OCI-LY1 (cell line): ENCODE measurements around the gene KLHL35.

ENCODE experiments used
- H2AFZ ChIP-seq: fragments of 200-600 bp; sonication (generic), shearing (Covaris generic); 2 replicates; pipeline ENCODE4 v1.6.0; 2014; ENCODE audit warnings: antibody characterized with exemption, mild to moderate bottlenecking, low read length
- H3F3A ChIP-seq: fragments of 200-600 bp; sonication (generic), shearing (Covaris generic); 2 replicates; pipeline ENCODE4 v1.6.0; 2014; ENCODE audit warnings: mild to moderate bottlenecking, antibody characterized with exemption, low read length, moderate library complexity; ENCODE audit not compliant: insufficient read depth
- H3K27ac ChIP-seq: fragments of 200-600 bp; sonication (generic); 2 replicates; pipeline ENCODE4 v1.5.1; 2014; ENCODE audit warnings: low read length, mixed run types, mild to moderate bottlenecking, low read depth; ENCODE audit not compliant: poor library complexity, severe bottlenecking
- H3K27me3 ChIP-seq: fragments of 200-600 bp; sonication (generic); 2 replicates; pipeline ENCODE4 v1.6.0; 2014; ENCODE audit warnings: antibody characterized with exemption, mild to moderate bottlenecking, low read length, moderate library complexity; ENCODE audit not compliant: insufficient read depth
- H3K36me3 ChIP-seq: fragments of 200-600 bp; sonication (generic); 2 replicates; pipeline ENCODE4 v1.6.1; 2014; ENCODE audit warnings: mild to moderate bottlenecking, antibody characterized with exemption, low read length, moderate library complexity, mixed read lengths; ENCODE audit not compliant: insufficient read depth
- H3K4me1 ChIP-seq: fragments of 200-600 bp; sonication (generic); 2 replicates; pipeline ENCODE4 v1.5.1; 2014; ENCODE audit warnings: mild to moderate bottlenecking, low read length, moderate library complexity; ENCODE audit not compliant: insufficient read depth, severe bottlenecking
- H3K4me2 ChIP-seq: fragments of 200-600 bp; sonication (generic), shearing (Covaris generic); 2 replicates; pipeline ENCODE4 v1.6.1; 2014; ENCODE audit warnings: low read length
- H3K4me3 ChIP-seq: fragments of 200-600 bp; sonication (generic); 2 replicates; pipeline ENCODE4 v1.5.1; 2014; ENCODE audit warnings: low read length, low read depth, mild to moderate bottlenecking, mixed read lengths; ENCODE audit not compliant: poor library complexity, severe bottlenecking
- H3K79me2 ChIP-seq: fragments of 200-600 bp; shearing (Covaris generic); 2 replicates; pipeline ENCODE4 v1.6.1; 2016; ENCODE audit warnings: mixed run types, low read length, mixed read lengths; ENCODE audit not compliant: insufficient read depth
- H3K9ac ChIP-seq: fragments of 200-600 bp; sonication (generic), shearing (Covaris generic); 2 replicates; pipeline ENCODE4 v1.6.1; 2014; ENCODE audit warnings: mild to moderate bottlenecking, low read length, mixed read lengths
- H3K9me2 ChIP-seq: fragments of 200-600 bp; sonication (generic), shearing (Covaris generic); 2 replicates; pipeline ENCODE4 v1.6.1; 2014; ENCODE audit warnings: low read depth, mild to moderate bottlenecking, low read length, mixed read lengths
- H3K9me3 ChIP-seq: fragments of 200-600 bp; shearing (Covaris generic); 2 replicates; pipeline ENCODE4 v1.6.1; 2014; ENCODE audit warnings: low read length, mixed read lengths
- H4K20me1 ChIP-seq: fragments of 200-600 bp; sonication (generic), shearing (Covaris generic); 2 replicates; pipeline ENCODE4 v1.6.0; 2016; ENCODE audit warnings: mild to moderate bottlenecking, low read length; ENCODE audit not compliant: insufficient read depth
- CTCF ChIP-seq: fragments of 200-600 bp; sonication (generic), shearing (Covaris generic); IDR thresholded peaks from 2 replicates; pipeline ENCODE4 v1.5.1; 2017; ENCODE audit warnings: mild to moderate bottlenecking, antibody characterized with exemption, low read length, moderate library complexity, mixed read lengths
- EZH2 ChIP-seq: fragments of 200-600 bp; sonication (generic), shearing (Covaris generic); IDR thresholded peaks from 2 replicates; pipeline ENCODE4 v1.8.0; 2017; ENCODE audit warnings: borderline replicate concordance, mixed run types, mild to moderate bottlenecking, antibody characterized with exemption, low read length, moderate library complexity, mixed read lengths

The KLHL35 gene

GRCh38 chr11:75422248-75423231 lies 10.5 kb downstream of the KLHL35 start:
- Histone ChIP-seq H3K27ac (no peak overlapping the region), H3K4me3 (no peak overlapping the region), H3K9ac (no peak overlapping the region), H3K79me2 (no peaks in the 10 kb centered on the region), H3K36me3 (no peaks in the 10 kb centered on the region; the same call in 1 of the 2 replicates), H3K9me3 (no peaks in the 10 kb centered on the region), H3K27me3 (no peaks in the 10 kb centered on the region), H2AFZ (no peak overlapping the region), H3K4me2 (no peak overlapping the region), H3K9me2 (no peaks in the 10 kb centered on the region), H3F3A (no peaks in the 10 kb centered on the region), H3K4me1 (no peaks in the 10 kb centered on the region), H4K20me1 (no peaks in the 10 kb centered on the region)
- TF ChIP-seq EZH2: no peak
- TF ChIP-seq CTCF: no peak

GRCh38 chr11:75421902-75422247 lies 11.1 kb downstream of the KLHL35 start:
- Histone ChIP-seq H3K4me1 (no peaks in the 10 kb centered on the region), H3K9me3 (no peaks in the 10 kb centered on the region), H3K79me2 (no peaks in the 10 kb centered on the region), H3F3A (no peaks in the 10 kb centered on the region), H3K4me2 (no peak overlapping the region), H3K27ac (no peak overlapping the region), H2AFZ (no peak overlapping the region), H3K27me3 (no peaks in the 10 kb centered on the region), H4K20me1 (no peaks in the 10 kb centered on the region), H3K36me3 (no peaks in the 10 kb centered on the region; the same call in 1 of the 2 replicates), H3K9ac (no peak overlapping the region), H3K9me2 (no peaks in the 10 kb centered on the region), H3K4me3 (no peak overlapping the region)
- TF ChIP-seq CTCF (no peak), EZH2 (no peak)

- Histone ChIP-seq H3K4me2 (no peak overlapping the region), H3K27ac (no peak overlapping the region), H3K27me3 (no peaks in the 10 kb centered on the region), H2AFZ (no peak overlapping the region), H3K4me3 (no peak overlapping the region), H3K9me3 (no peaks in the 10 kb centered on the region), H3K79me2 (no peaks in the 10 kb centered on the region), H3F3A (no peaks in the 10 kb centered on the region), H3K4me1 (no peaks in the 10 kb centered on the region), H3K36me3 (peaks cover under 1% of the 10 kb centered on the region), H3K9me2 (no peaks in the 10 kb centered on the region), H3K9ac (no peak overlapping the region), H4K20me1 (no peaks in the 10 kb centered on the region)
- no peak for TF ChIP-seq CTCF
- TF ChIP-seq EZH2: no peak
Measured at GRCh38 chr11:75421035-75421602, 11.9 kb downstream of the KLHL35 start.
